HG02798 (cell line): ENCODE data around the gene MANBA.
"Not testable (repeated sequence)": the region's sequence is repeated elsewhere in the genome, so short reads cannot be mapped to it uniquely, and the experiment has no call there.

Source experiments
- ATAC-seq: cut with Tn5 transposase; IDR thresholded peaks from one replicate; pipeline ENCODE4 v1.9.1; 2021; ENCODE audit warnings: mild to moderate bottlenecking; ENCODE audit not compliant: unreplicated experiment, poor library complexity

The MANBA gene

GRCh38 chr4:102726068-102726467 is 34.7 kb downstream of the MANBA start:
- no peak for ATAC-seq

GRCh38 chr4:102725229-102725628 is 35.5 kb downstream of the MANBA start:
- no peak for ATAC-seq

- ATAC-seq = no peak
Measured at GRCh38 chr4:102723511-102723910, 37.3 kb downstream of the MANBA start.

- ATAC-seq = no peak
Measured at GRCh38 chr4:102722740-102723139, 38.0 kb downstream of the MANBA start.

GRCh38 chr4:102718833-102719575 is 41.8 kb downstream of the MANBA start:
- not testable (repeated sequence) for ATAC-seq

- peak; percentile 45 for ATAC-seq
Measured at GRCh38 chr4:102717448-102718092, 43.2 kb downstream of the MANBA start.

GRCh38 chr4:102715057-102715456 is 45.7 kb downstream of the MANBA start:
- no peak for ATAC-seq

- not testable (repeated sequence) for ATAC-seq
Measured at GRCh38 chr4:102713774-102714173, 47.0 kb downstream of the MANBA start.

- ATAC-seq = no peak
Measured at GRCh38 chr4:102713096-102713495, 47.7 kb downstream of the MANBA start.

GRCh38 chr4:102710986-102711385 is 49.8 kb downstream of the MANBA start:
- no peak for ATAC-seq

GRCh38 chr4:102709060-102709459 is 51.7 kb downstream of the MANBA start:
- not testable (repeated sequence) for ATAC-seq

GRCh38 chr4:102707150-102707549 is 53.6 kb downstream of the MANBA start:
- no peak for ATAC-seq

- ATAC-seq = no peak
Measured at GRCh38 chr4:102705391-102705935, 55.3 kb downstream of the MANBA start.

GRCh38 chr4:102696758-102697157 is 64.0 kb downstream of the MANBA start:
- no peak for ATAC-seq

GRCh38 chr4:102694791-102695190 is 66.0 kb downstream of the MANBA start:
- ATAC-seq = no peak

GRCh38 chr4:102693861-102694260 is 66.9 kb downstream of the MANBA start:
- ATAC-seq = no peak

- no peak for ATAC-seq
Measured at GRCh38 chr4:102693262-102693850, 67.4 kb downstream of the MANBA start.

GRCh38 chr4:102692474-102692873 is 68.3 kb downstream of the MANBA start:
- ATAC-seq = no peak

- peak; percentile 29 for ATAC-seq
Measured at GRCh38 chr4:102687982-102688433, 72.8 kb downstream of the MANBA start.

- ATAC-seq = peak; percentile 92
Measured at GRCh38 chr4:102687373-102687981, 73.3 kb downstream of the MANBA start.

GRCh38 chr4:102685768-102686167 is 75.0 kb downstream of the MANBA start:
- ATAC-seq = no peak
